Thyroid gland (tissue), 4 donors: ENCODE results near the gene ICE2. TPM values are rescaled to one million over a fixed set of nuclear protein-coding genes. Genes with fewer than 3 reads are reported as not detected.
"Not testable (repeated sequence)": the region's sequence is repeated elsewhere in the genome, so short reads cannot be mapped to it uniquely, and the experiment has no call there.

Source experiments
- DNase-seq, 2 donors: peaks; one replicate each; pipeline ENCODE4 v3.0.0-alpha.2; 2019
- H3K27ac ChIP-seq, 3 donors: fragments of 200-600 bp; sonication (generic); 1 replicate in 2 of 3; 2 replicates in 1 of 3; pipeline ENCODE4 v1.5.1; 2016 to 2019; ENCODE audit warnings: mild to moderate bottlenecking in 1 of 3, moderate library complexity in 1 of 3
- H3K27me3 ChIP-seq: fragments of 200-600 bp; sonication (generic); one replicate; pipeline ENCODE4 v1.5.1; 2019
- H3K36me3 ChIP-seq, 2 donors: fragments of 200-600 bp; sonication (generic); one replicate each; pipeline ENCODE4 v1.5.1; 2016 to 2019
- H3K4me1 ChIP-seq, 2 donors: fragments of 200-600 bp; sonication (generic); one replicate each; pipeline ENCODE4 v1.5.1; 2017 to 2019
- H3K4me3 ChIP-seq, 3 donors: fragments of 200-600 bp; sonication (generic); replicated peaks in 1 of 3; 1 replicate in 2 of 3; 2 replicates in 1 of 3; pipeline ENCODE4 v1.5.1; 2016; ENCODE audit warnings: mild to moderate bottlenecking in 1 of 3
- H3K9me3 ChIP-seq: fragments of 200-600 bp; sonication (generic); one replicate; pipeline ENCODE4 v1.5.1; 2017
- POLR2A ChIP-seq, 2 donors: fragments of 450-650 bp; IDR thresholded peaks; one replicate each; pipeline ENCODE4 v1.6.1; 2017; ENCODE audit warnings: antibody characterized with exemption in 2 of 2, mild to moderate bottlenecking in 2 of 2, moderate library complexity in 1 of 2
- WGBS, 2 donors: methylation state at CpG; one replicate each; pipeline ENCODE4 v1.1.5; 2017; 5-methylcytosine and 5-hydroxymethylcytosine counted together
- intact Hi-C: fragments of 100-400 bp; cut with DNase I; formaldehyde crosslinking; loops from one replicate; pipeline ENCODE4 v1.15.1; 2023
- total RNA-seq, 4 donors: library from RNA; depleted of rRNA; stranded (reverse); fragments of >200 nt; gene quantifications; one replicate each; pipeline ENCODE4 v1.2.3, GENCODE V29; 2016
- TF ChIP-seq, protein P1 (sequence below), 6 experiments: fragments of 200-600 bp in 3 of 6; fragments of 450-650 bp in 3 of 6; sonication (generic) in 3 of 6; IDR thresholded peaks; one replicate each; pipeline ENCODE4 v1.5.1; 2016 to 2019; ENCODE audit warnings: antibody characterized with exemption in 6 of 6, mild to moderate bottlenecking in 2 of 6, inconsistent platforms in 1 of 6, moderate library complexity in 1 of 6

The ICE2 gene
- total RNA-seq, 4 donors from 2014 or later, result 52.6 to 84.5 (median 59.5) TPM

DNA sequence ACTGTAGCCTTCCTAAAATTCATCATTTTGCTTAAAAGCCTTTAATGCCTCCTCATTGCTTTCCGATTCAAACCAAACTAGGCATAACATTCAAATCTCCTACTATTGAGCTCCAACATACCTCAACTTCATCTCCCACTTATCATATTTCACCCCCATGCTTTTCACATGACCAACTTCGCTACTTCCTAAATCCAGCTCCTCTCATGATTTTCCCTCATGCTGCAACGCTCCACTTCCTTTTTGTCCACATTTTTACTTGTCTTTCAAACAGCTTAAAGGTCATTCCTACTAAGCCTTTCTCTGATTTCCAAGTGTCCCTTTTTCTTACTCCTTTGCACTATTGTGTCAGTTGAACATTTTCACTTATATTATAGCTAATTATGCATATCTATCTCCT is 60.8 kb downstream of the ICE2 start:
- no peak for TF ChIP-seq POLR2A (IDR thresholded peaks at IDR 0.05)
- TF ChIP-seq, protein P1, sequence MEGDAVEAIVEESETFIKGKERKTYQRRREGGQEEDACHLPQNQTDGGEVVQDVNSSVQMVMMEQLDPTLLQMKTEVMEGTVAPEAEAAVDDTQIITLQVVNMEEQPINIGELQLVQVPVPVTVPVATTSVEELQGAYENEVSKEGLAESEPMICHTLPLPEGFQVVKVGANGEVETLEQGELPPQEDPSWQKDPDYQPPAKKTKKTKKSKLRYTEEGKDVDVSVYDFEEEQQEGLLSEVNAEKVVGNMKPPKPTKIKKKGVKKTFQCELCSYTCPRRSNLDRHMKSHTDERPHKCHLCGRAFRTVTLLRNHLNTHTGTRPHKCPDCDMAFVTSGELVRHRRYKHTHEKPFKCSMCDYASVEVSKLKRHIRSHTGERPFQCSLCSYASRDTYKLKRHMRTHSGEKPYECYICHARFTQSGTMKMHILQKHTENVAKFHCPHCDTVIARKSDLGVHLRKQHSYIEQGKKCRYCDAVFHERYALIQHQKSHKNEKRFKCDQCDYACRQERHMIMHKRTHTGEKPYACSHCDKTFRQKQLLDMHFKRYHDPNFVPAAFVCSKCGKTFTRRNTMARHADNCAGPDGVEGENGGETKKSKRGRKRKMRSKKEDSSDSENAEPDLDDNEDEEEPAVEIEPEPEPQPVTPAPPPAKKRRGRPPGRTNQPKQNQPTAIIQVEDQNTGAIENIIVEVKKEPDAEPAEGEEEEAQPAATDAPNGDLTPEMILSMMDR (IDR thresholded peaks at IDR 0.05), result no peak
- no peaks in the 10 kb centered on the region for H3K9me3 ChIP-seq
- peaks cover 4 to 25% of the 10 kb centered on the region in 2 donors for H3K4me1 ChIP-seq
- H3K36me3 ChIP-seq, result no peaks in the 10 kb centered on the region
- no peak overlapping the region for H3K27ac ChIP-seq
- H3K4me3 ChIP-seq, result no peak overlapping the region
- no peaks in the 10 kb centered on the region for H3K27me3 ChIP-seq
- no peak for DNase-seq
- intact Hi-C loops, result no loop called here
- WGBS, 2 donors, result 84 to 89% methylated on average over 3 of the region's 3 CpGs

DNA sequence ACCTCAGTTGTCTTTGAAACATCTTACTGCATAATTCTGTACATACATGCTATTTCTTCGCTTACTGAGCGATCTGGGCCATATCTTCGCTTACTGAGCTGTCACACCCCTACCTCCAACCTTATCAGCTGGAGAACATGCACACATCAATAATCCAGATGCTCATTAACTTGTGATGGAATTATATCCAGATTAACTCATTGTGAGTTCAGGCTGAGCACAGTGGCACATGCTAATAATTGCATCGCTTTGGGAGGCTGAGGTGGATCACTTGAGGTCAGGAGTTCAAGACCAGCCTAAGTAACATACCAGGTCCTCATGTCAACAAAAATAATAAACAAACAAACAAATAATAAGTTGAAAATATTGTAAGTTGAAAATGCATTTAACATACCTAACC is 61.8 kb downstream of the ICE2 start:
- Histone ChIP-seq H3K4me1 (peaks cover 0 to 17% of the 10 kb centered on the region in 2 donors), H3K27me3 (no peaks in the 10 kb centered on the region), H3K9me3 (no peaks in the 10 kb centered on the region), H3K36me3 (no peaks in the 10 kb centered on the region), H3K27ac (no peak overlapping the region), H3K4me3 (no peak overlapping the region)
- WGBS, 2 donors, result 97 to 99% methylated on average over 4 of the region's 4 CpGs
- TF ChIP-seq, protein P1 (IDR thresholded peaks at IDR 0.05), result no peak
- no peak for TF ChIP-seq POLR2A (IDR thresholded peaks at IDR 0.05)
- intact Hi-C loops, result no loop called here
- DNase-seq, result no peak

DNA sequence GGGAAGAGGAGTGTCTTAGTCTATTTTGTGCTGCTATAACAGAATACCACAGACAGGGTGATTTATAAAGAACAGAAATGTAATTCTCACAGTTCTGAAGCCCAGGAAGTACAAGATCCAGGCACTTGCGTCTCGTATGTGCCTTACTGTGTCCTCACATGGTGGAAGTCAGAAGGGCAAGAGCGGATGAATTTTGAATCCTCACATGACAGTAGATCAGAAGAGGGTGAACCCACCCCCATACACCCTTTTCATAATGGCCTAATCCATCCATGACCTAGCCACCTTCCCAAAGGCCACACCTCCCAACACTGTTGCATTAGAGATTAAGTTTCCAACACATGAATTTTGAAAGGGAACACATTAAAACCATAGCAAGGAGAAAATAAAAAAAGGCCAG is 62.5 kb downstream of the ICE2 start:
- intact Hi-C loops, result no loop called here
- 97% methylated on average over 3 of the region's 3 CpGs for WGBS, 2 donors
- Histone ChIP-seq H3K36me3 (no peaks in the 10 kb centered on the region), H3K4me3 (no peak overlapping the region), H3K27ac (no peak overlapping the region), H3K9me3 (no peaks in the 10 kb centered on the region), H3K4me1 (peaks cover 0 to 13% of the 10 kb centered on the region in 2 donors), H3K27me3 (no peaks in the 10 kb centered on the region)
- TF ChIP-seq, protein P1 (IDR thresholded peaks at IDR 0.05), result no peak
- no peak for TF ChIP-seq POLR2A (IDR thresholded peaks at IDR 0.05)
- DNase-seq, result no peak

DNA sequence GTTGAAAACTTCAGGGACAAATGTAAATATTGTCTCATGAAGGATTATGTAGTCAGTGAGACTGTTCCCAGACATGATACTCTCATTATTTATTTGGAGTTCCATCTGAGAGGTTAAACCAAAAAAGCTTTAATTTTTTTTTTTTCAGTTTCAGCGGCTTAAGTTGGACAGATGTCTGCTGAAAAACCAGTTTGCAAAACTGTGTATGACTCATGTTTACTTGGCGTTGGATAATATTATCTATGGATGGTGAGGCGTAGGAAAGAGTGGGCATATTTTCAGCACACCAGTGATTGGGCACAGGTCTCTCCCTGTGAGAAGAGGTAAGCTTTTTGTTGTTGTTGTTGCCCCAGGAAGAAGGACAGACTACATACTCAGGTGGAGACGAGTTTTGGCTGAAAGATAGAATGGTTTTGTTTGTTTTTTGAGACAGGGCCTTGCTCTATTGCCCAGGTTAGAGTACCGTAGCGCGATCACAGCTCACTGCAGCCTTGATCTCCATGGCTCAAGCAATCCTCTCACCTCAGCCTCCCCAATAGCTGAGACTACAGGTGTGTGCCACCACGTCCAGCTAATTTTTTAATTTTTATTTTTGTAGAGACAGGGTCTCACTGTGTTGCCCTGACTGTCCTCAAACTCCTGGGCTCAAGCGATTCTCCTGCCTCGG is 64.8 kb downstream of the ICE2 start:
- no peak for DNase-seq
- WGBS, 2 donors, result 74 to 78% methylated on average over 10 of the region's 10 CpGs
- no peaks in the 10 kb centered on the region for H3K36me3 ChIP-seq
- no peak overlapping the region for H3K4me3 ChIP-seq
- H3K4me1 ChIP-seq, result peaks cover 0 to 13% of the 10 kb centered on the region in 2 donors
- H3K9me3 ChIP-seq, result no peaks in the 10 kb centered on the region
- no peak overlapping the region for H3K27ac ChIP-seq
- intact Hi-C loops, result no loop called here
- no peaks in the 10 kb centered on the region for H3K27me3 ChIP-seq
- TF ChIP-seq, protein P1 (IDR thresholded peaks at IDR 0.05), result no peak
- no peak for TF ChIP-seq POLR2A (IDR thresholded peaks at IDR 0.05)

DNA sequence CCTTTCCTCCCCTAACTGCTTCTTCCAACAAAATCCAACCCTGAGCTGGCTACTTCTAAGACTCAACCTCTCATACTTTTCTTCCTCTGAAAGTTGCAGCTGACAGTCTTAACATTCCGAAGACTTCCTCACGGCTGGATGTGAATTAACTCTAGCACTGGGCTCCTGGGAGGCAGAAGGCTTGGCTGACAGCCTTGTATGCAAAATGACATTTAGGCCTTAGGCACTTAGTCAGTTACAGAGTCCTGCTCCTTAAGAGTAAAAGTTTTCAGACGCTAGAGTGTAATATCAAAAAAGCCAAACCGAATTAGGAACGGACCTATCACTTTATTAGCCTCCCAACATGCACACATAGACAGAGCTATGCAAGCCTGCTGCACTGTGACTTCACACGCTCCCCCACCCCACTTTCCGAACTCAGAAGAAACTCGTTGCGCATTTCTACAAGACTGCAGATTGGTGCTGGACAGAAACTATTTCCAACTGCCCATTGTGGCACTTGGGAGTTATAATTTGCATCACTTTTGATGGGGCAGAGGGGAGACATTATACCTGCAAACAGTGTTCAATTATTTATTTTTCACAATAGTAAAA is 65.6 kb downstream of the ICE2 start:
- intact Hi-C loops, result no loop called here
- no peak for DNase-seq
- H3K27me3 ChIP-seq, result no peaks in the 10 kb centered on the region
- no peak overlapping the region for H3K27ac ChIP-seq
- TF ChIP-seq, protein P1 (IDR thresholded peaks at IDR 0.05), result no peak
- no peak for TF ChIP-seq POLR2A (IDR thresholded peaks at IDR 0.05)
- no peaks in the 10 kb centered on the region for H3K36me3 ChIP-seq
- H3K9me3 ChIP-seq, result no peaks in the 10 kb centered on the region
- 68 to 70% methylated on average over 8 to 9 of the region's 9 CpGs for WGBS, 2 donors
- no peak overlapping the region for H3K4me3 ChIP-seq
- peaks cover 0 to 14% of the 10 kb centered on the region in 2 donors for H3K4me1 ChIP-seq

DNA sequence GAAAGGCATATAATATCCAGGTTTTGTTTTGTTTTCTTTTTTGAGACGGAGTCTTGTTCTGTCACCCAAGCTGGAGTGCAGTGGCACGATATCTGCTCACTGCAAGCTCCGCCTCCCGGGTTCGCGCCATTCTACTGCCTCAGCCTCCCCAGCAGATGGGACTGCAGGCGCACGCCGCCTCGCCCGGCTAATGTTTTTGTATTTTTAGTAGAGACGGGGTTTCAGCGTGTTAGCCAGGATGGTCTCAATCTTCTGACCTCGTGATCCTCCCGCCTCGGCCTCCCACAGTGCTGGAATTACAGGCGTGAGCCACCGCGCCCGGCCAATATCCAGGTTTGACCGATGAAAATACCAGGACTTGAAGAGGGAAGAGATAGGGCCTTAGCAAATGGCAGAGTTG is 66.1 kb downstream of the ICE2 start:
- H3K27me3 ChIP-seq, H3K9me3 ChIP-seq, H3K27ac ChIP-seq, intact Hi-C loops, DNase-seq, H3K4me3 ChIP-seq, H3K36me3 ChIP-seq: not testable (repeated sequence)
- H3K4me1 ChIP-seq, result peaks cover 0 to 19% of the 10 kb centered on the region in 2 donors
- 93 to 97% methylated on average over 21 of the region's 21 CpGs for WGBS, 2 donors
